A549 (cell line): ENCODE data around the gene HSD17B10.

Experiments
- CTCF ChIP-seq: fragments of >200 bp; sonication (Bioruptor Twin); formaldehyde crosslinking; IDR thresholded peaks from 3 replicates; pipeline ENCODE4 v1.5.1; 2016
- ELK1 ChIP-seq: fragments of 150-350 bp; IDR thresholded peaks from 2 replicates; pipeline ENCODE4 v1.6.1; 2014; ENCODE audit warnings: low read depth, mild to moderate bottlenecking, low read length
- POLR2A ChIP-seq: IDR thresholded peaks from 2 replicates; pipeline ENCODE4 v1.6.1; 2012; ENCODE audit warnings: mild to moderate bottlenecking, low read length
- POLR2AphosphoS2 ChIP-seq: conservative IDR thresholded peaks from 2 replicates; pipeline ENCODE4 v1.6.1; 2012; ENCODE audit warnings: low read length, improper control_type of control experiment, inconsistent platforms
- RCOR1 ChIP-seq: fragments of 150-350 bp; IDR thresholded peaks from 2 replicates; pipeline ENCODE4 v1.6.1; 2014; ENCODE audit warnings: antibody characterized with exemption, low read length, low read depth
- REST ChIP-seq: fragments of 200-600 bp; sonication (generic); IDR thresholded peaks from 2 replicates; pipeline ENCODE4 v1.6.1; 2016; ENCODE audit warnings: antibody characterized with exemption, mild to moderate bottlenecking, moderate library complexity
- SMC3 ChIP-seq: fragments of >200 bp; sonication (Bioruptor Twin); formaldehyde crosslinking; IDR thresholded peaks from 3 replicates; pipeline ENCODE4 v1.6.1; 2018; ENCODE audit warnings: inconsistent platforms

- TF ChIP-seq RCOR1, result no peak
- TF ChIP-seq SMC3, result no peak
- TF ChIP-seq CTCF, result no peak
- TF ChIP-seq REST, result no peak
- TF ChIP-seq ELK1, result no peak
- TF ChIP-seq POLR2AphosphoS2, result no peak
- no peak for TF ChIP-seq POLR2A
These were observed 4.4 kb downstream of the HSD17B10 start for GRCh38 chrX:53429755-53430154.
